ENCODE data around the gene ARHGEF17.

GRCh38 chr11:73366265-73366610 lies 58.2 kb downstream of the ARHGEF17 start:
- TF ChIP-seq EP300 (IDR thresholded peaks at IDR 0.05): no peak
- no peak for TF ChIP-seq CTCF (IDR thresholded peaks at IDR 0.05)
- no peak for TF ChIP-seq POLR2A (IDR thresholded peaks at IDR 0.05; ENCODE audit: low read depth)
- no peak for TF ChIP-seq POLR2AphosphoS5 (IDR thresholded peaks at IDR 0.05)

Measured in esophagus muscularis mucosa (tissue), 4 donors.